Kidney epithelial cell (primary cell): ENCODE measurements around the gene ATG9B. TPM values are rescaled to one million over a fixed set of nuclear protein-coding genes. Genes with fewer than 3 reads are reported as not detected.

Source experiments
- DNase-seq: peaks from one replicate; pipeline ENCODE4 v3.0.0-alpha.2; 2010; ENCODE audit warnings: low read depth
- H3K27me3 ChIP-seq: 2 replicates; pipeline ENCODE4 v1.6.0; 2011; ENCODE audit warnings: low read length; ENCODE audit not compliant: control insufficient read depth, insufficient read depth
- H3K36me3 ChIP-seq: 2 replicates; pipeline ENCODE4 v1.5.1; 2011; ENCODE audit warnings: low read length; ENCODE audit not compliant: control insufficient read depth, insufficient read depth
- H3K4me3 ChIP-seq: 2 replicates; pipeline ENCODE4 v1.5.1; 2011; ENCODE audit warnings: low read depth, mild to moderate bottlenecking, control low read depth, low read length
- total RNA-seq: library from RNA; depleted of rRNA; stranded (reverse); fragments of >200 nt; gene quantifications from 2 replicates; pipeline ENCODE4 v1.2.3, GENCODE V29; 2015
- TF ChIP-seq, protein P1 (sequence below): IDR thresholded peaks from 2 replicates; pipeline ENCODE4 v1.5.1; 2011; ENCODE audit warnings: mild to moderate bottlenecking, moderate library complexity, low read length, control low read depth, inconsistent platforms; ENCODE audit not compliant: insufficient read depth, poor library complexity, severe bottlenecking

The ATG9B gene
- total RNA-seq, 1 donor from 2014 or later: 2.1 TPM

- peaks cover 64% of the 10 kb centered on the region for H3K27me3 ChIP-seq
- no peak overlapping the region for H3K4me3 ChIP-seq
- TF ChIP-seq, protein P1, sequence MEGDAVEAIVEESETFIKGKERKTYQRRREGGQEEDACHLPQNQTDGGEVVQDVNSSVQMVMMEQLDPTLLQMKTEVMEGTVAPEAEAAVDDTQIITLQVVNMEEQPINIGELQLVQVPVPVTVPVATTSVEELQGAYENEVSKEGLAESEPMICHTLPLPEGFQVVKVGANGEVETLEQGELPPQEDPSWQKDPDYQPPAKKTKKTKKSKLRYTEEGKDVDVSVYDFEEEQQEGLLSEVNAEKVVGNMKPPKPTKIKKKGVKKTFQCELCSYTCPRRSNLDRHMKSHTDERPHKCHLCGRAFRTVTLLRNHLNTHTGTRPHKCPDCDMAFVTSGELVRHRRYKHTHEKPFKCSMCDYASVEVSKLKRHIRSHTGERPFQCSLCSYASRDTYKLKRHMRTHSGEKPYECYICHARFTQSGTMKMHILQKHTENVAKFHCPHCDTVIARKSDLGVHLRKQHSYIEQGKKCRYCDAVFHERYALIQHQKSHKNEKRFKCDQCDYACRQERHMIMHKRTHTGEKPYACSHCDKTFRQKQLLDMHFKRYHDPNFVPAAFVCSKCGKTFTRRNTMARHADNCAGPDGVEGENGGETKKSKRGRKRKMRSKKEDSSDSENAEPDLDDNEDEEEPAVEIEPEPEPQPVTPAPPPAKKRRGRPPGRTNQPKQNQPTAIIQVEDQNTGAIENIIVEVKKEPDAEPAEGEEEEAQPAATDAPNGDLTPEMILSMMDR: no peak
- no peak for DNase-seq
- H3K36me3 ChIP-seq: no peaks in the 10 kb centered on the region
These were observed 7.8 kb downstream of the ATG9B start for GRCh38 chr7:151016505-151016904.

GRCh38 chr7:151015967-151016366 lies 8.3 kb downstream of the ATG9B start:
- TF ChIP-seq, protein P1: no peak
- Histone ChIP-seq H3K27me3 (peaks cover 64% of the 10 kb centered on the region), H3K36me3 (no peaks in the 10 kb centered on the region), H3K4me3 (no peak overlapping the region)
- DNase-seq: no peak

DNA sequence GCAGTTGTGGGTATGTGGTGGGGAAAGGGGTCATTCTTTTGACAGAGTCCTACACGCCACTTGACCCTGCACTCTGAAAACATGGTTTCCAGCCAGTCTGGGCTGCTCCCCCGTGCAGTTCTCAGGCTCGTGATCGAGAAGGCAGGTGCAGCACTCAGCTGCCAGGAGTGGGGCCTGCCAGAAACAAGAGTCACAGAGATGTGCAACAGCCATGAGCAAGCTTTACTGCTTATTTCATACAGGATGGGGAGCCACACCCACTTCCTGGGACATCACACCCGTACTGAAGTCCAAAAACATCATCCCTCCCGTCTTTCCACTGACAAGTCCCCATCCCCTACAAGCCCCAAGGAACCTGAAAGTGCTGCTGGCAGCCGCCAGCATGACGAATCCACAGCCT lies 9.3 kb downstream of the ATG9B start:
- no peak overlapping the region for H3K4me3 ChIP-seq
- TF ChIP-seq, protein P1: no peak
- peaks cover 66% of the 10 kb centered on the region for H3K27me3 ChIP-seq
- H3K36me3 ChIP-seq: no peaks in the 10 kb centered on the region
- DNase-seq: no peak

GRCh38 chr7:151013733-151014497 lies 10.4 kb downstream of the ATG9B start:
- no peak for DNase-seq
- H3K36me3 ChIP-seq: no peaks in the 10 kb centered on the region
- H3K4me3 ChIP-seq: peak overlapping the region; percentile 24
- TF ChIP-seq, protein P1: no peak
- peaks cover 59% of the 10 kb centered on the region for H3K27me3 ChIP-seq

GRCh38 chr7:151013356-151013732 lies 10.9 kb downstream of the ATG9B start:
- no peak for DNase-seq
- H3K4me3 ChIP-seq: peak overlapping the region; percentile 24

More at GRCh38 chr7:151013356-151013732, 10.9 kb downstream of the ATG9B start:
- TF ChIP-seq, protein P1: no peak
- H3K27me3 ChIP-seq: peaks cover 56% of the 10 kb centered on the region
- no peaks in the 10 kb centered on the region for H3K36me3 ChIP-seq
